Neural progenitor cell (in vitro differentiated cells): Measurements from ENCODE around the gene ZNF69.
A peak's percentile ranks its signal among the peaks of the same experiment; 100 is the strongest.

Experiments
- CTCF ChIP-seq: fragments of 200-600 bp; sonication (generic); IDR thresholded peaks from 2 replicates; pipeline ENCODE4 v1.5.1; 2017; ENCODE audit warnings: antibody characterized with exemption, mild to moderate bottlenecking
- EZH2phosphoT487 ChIP-seq: fragments of 200-600 bp; sonication (generic); IDR thresholded peaks from 2 replicates; pipeline ENCODE4 v1.6.1; 2017; ENCODE audit warnings: antibody characterized with exemption

GRCh38 chr19:11887611-11888531 lies at the start of gene ZNF69:
- TF ChIP-seq CTCF (peak; percentile 41), EZH2phosphoT487 (no peak)
